ENCODE data around the gene CCDC187.

DNA sequence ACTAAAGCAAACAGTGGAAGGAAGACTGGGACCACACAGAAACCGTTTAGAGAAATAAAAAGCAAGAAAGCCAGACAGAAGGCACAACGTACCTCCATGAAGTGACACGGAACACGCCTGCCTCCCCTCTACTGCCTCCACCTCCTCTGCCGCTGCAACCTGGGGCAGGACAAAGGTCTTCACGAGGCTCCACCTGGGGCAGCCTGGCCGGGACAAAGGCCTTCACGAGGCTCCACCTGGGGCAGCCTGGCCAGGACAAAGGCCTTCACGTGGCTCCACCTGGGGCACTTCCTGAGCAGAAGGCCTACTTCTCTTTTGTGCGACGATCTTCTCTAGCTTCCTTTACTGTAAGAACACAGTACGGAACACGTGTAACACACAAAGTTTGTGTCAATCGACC is 70.0 kb downstream of the CCDC187 start:
- no peak for TF ChIP-seq EZH2 (IDR thresholded peaks at IDR 0.05)
- TF ChIP-seq, protein P1, sequence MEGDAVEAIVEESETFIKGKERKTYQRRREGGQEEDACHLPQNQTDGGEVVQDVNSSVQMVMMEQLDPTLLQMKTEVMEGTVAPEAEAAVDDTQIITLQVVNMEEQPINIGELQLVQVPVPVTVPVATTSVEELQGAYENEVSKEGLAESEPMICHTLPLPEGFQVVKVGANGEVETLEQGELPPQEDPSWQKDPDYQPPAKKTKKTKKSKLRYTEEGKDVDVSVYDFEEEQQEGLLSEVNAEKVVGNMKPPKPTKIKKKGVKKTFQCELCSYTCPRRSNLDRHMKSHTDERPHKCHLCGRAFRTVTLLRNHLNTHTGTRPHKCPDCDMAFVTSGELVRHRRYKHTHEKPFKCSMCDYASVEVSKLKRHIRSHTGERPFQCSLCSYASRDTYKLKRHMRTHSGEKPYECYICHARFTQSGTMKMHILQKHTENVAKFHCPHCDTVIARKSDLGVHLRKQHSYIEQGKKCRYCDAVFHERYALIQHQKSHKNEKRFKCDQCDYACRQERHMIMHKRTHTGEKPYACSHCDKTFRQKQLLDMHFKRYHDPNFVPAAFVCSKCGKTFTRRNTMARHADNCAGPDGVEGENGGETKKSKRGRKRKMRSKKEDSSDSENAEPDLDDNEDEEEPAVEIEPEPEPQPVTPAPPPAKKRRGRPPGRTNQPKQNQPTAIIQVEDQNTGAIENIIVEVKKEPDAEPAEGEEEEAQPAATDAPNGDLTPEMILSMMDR (IDR thresholded peaks at IDR 0.05), result no peak
